GM11168 (cell line): Measurements from ENCODE around the gene AGBL4.

Experiments used
- in situ Hi-C: fragments of 300-500 bp; cut with MboI; formaldehyde crosslinking; loops from one replicate; pipeline ENCODE4 v1.12.0; 2022; ENCODE audit warnings: low sequenced_read_pairs; ENCODE audit not compliant: unreplicated experiment

The AGBL4 gene

DNA sequence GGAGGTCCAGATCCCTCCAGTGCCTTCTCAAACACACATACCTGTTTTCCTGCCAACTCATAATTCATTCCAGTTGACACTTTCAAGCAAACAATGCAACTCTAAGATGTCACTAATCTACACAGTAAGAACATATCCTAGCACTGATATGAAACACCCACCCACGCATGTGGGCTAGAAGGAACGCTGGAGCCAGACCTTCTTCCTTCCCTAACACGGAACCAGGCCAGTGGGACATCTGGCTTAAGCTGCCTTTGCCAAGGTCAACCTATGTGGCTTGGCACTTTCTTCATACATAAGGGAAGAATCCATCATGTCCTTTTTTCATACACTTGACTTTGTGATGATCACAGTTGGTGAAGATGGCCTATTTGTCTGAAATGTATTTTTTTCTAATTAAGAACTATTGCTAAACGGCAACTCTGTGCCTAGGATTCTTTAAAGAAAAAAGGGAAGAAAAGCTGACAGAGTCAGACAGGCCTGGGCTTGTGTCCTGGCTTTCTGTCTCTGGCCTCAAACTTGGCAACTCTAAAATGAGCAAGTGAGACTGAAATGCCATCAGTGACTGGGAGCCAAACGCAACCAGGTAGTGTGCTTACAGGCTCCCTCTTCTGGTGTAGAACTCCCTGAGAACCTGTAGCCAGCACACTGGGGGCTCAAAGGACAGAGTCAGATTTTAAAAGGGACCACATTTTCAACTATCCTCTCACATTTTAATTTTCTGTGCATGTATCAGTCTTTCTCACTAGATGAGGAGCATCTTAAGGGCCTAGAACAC, 1154.4 kb downstream of the AGBL4 start:
- in situ Hi-C loops: no loop called here

DNA sequence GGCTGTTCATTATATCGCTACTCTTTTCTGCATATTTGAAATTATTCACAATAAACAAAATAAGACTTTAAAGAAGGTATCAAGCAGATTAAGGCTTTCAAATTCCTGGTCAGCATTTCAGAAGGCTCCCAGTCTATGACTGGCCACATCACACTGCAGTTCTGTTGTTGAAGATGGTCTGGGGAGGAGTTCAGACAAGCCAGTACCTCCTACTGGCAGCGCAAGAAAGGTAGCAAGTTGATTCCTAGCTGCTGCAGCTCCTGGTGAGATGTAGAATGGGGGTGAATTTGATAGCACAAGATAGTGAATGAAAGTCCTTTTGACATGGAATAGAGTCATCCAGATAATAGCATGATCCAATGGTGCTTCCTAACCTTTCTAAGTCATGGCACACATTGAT, 1158.8 kb downstream of the AGBL4 start:
- in situ Hi-C loops: no loop called here

GRCh38 chr1:48859456-48859855, 1164.3 kb downstream of the AGBL4 start:
- in situ Hi-C loops: no loop called here

GRCh38 chr1:48858200-48858920, 1165.4 kb downstream of the AGBL4 start:
- in situ Hi-C loops: no loop called here

GRCh38 chr1:48853006-48853405, 1170.7 kb downstream of the AGBL4 start:
- in situ Hi-C loops: no loop called here

- in situ Hi-C loops: no loop called here
Observed at GRCh38 chr1:48851638-48852037, 1172.1 kb downstream of the AGBL4 start.

DNA sequence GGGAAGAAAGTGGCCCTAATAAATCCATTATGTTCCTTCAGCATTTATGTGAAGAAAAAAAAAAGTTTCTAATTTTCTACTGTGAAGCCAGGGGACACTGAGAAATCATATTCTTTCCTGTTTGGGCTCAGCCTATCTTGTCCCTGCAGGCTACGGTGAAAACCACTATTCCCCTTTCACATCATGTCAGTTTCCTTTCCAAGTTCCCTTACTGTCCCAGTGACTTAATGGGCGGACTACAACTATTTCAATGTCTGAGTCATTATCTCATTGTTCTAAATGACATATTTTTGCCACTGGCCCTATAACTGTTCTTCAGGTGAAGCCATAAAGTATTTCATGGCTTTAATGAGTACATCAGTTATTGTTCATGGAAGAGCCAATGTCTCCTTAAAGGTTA, 1175.7 kb downstream of the AGBL4 start:
- in situ Hi-C loops: no loop called here

DNA sequence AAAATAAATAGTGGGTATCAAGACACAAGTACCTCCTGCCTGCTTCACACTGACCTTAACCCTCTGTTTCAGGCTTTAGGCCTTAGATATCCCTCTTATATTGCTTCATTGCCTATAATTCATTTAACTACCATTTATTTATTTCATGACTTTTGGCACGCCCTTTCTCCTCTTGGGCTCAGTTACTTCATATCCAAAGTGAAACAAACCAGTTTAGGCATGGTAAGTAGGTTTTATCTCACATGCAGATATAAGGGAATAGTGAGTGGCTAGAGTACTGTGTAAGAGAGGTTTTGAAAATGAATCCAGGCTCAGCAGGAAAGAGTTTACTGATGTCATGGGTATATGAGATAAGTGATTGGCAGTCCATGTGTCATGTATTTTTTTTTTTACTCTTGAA, 1177.3 kb downstream of the AGBL4 start:
- in situ Hi-C loops: no loop called here

DNA sequence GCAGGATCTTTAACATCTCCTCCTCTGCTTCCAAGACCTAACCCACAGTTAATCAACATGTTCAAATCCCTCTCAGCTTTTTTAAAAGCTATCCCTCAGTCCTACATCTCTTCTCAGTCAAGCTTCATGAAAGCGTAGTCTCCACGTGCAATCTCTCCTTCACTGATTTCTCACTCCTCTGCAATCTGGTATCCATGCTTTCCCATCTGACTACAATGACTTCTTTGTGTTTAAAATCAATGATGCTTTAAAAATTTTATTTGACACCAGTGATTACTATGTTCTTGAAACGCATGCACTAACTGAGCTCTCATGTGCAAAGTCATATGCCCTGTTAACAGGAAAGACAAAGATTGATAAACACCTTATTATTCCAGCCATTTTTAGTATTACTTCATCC, 1179.6 kb downstream of the AGBL4 start:
- in situ Hi-C loops: no loop called here

DNA sequence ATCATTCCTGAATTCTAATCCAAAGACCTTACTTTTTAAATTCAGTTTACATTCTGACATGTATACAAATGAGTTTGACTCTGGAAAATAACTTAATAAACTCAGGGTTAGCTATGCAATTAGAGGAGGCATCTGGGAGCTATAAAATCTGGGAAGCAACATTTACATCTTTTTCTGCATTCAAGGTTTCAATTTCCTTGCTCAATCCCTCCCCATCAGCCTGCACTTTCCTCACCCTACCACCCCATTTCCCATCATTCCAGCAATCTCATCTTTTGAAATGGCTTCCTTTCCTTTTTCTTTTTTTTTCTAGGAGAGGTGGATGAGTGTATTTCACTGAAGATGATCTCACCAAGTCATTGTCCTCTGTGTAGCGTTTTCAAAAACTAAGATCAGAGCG, 1181.8 kb downstream of the AGBL4 start:
- in situ Hi-C loops: no loop called here

DNA sequence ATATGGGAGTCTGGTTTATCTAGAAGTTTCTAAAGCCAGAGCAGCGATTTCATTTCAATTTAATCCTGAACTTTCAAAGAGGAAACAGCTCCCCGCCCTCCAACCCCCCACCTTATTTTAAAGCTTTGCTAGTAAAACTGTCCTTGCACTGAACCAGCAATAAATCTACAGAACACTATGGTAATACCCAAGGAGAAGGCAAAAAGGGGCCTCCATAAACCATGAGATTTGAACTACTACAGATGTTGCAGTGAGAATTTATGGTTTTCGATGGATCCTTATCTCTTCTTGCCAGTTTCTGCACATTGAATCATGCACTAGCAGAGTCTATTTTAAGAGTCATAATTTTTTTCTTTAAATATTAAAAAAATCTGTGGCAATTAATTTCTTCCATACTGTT, 1182.3 kb downstream of the AGBL4 start:
- in situ Hi-C loops: no loop called here

DNA sequence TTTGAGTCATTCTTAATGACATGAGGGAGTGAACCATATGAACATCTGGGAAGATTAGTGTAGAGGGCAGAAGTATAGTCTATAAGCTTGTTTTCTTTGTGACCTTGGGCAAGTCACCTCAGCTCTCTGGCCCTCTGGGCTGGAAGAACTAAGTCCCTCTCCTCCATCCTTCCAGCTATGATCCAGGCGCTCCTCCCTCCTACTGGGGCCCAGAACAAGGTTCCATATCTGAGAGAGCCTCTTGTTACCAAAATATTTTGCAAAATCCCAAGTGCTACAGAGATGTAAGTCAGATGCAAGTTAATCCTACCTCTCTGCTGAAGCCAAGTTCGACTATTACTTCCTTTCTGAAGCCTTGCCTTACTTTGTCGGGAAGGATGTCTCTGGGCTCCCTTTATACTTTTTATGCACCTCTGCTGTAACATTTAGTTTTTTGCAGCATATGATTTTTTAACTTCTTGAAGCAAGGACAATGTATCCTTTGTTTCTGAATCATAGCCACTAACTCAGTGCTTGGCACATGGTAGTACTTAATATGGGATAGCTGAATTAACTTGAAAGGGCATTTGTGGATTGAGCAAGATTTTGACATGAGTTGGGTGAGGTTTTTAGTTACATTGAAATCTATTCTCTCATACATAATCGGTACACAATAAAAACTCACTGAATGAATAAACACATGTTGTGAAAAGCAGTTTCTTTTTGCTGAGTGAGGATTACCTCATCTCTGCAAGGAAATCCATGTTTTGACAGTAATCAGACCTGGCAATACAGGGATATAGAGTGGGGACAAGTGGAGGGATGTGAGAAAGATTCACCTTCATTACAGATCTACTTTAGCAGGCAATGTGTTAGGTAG, 1192.4 kb downstream of the AGBL4 start:
- in situ Hi-C loops: no loop called here

- in situ Hi-C loops: no loop called here
Observed at GRCh38 chr1:48830715-48831114, 1193.0 kb downstream of the AGBL4 start.

- in situ Hi-C loops: no loop called here
Observed at GRCh38 chr1:48829446-48829845, 1194.3 kb downstream of the AGBL4 start.

- in situ Hi-C loops: no loop called here
Observed at GRCh38 chr1:48823168-48823567, 1200.6 kb downstream of the AGBL4 start.

- in situ Hi-C loops: no loop called here
Observed at GRCh38 chr1:48820491-48820890, 1203.3 kb downstream of the AGBL4 start.

DNA sequence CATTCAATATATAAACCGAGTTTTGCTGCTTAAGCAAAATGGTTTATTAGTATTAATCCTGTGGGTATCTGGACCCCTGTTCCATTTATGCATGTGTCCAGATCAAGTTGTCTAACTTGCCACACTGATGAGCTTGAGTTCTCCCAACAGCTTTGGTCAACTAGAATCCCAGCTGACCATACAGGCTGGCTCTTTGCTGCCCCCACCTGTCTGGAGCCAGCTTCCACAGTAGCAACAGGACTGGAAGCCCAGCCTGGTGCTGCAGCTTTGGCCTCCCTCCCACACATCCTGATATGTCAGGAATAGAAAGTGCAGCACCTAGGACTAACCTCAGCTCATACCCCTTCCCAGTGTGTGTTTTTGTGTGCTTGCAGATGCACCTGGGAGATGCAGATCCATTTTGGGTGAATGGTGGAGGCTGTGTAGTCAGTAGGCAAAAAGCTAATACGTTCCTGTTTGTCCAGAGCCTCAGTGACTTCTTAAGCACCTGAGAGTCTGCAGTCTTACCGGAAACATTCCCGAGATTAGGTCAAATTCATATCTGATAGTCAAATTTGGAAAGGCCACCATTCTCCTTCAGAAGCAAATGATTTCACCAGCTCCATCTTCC, 1206.1 kb downstream of the AGBL4 start:
- in situ Hi-C loops: no loop called here

DNA sequence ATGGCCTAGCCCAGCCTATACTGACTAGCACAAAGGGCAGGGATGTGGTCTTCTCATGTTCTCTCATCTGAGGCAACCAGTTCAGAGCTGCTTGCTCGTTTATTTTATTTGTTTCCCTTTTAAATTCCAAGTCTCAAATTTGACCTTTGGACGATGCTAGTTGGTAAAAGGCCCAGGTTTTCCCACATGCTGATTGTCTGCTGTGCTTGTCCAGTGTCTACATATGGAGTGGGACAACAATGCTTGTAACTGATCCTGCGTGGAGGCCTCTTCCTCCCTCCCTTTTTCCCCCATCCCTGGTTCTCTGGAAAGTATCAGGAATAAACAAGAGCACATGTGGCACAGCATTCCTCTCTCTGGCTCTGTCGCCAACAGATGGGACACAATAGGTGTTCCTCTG, 1213.0 kb downstream of the AGBL4 start:
- in situ Hi-C loops: no loop called here

DNA sequence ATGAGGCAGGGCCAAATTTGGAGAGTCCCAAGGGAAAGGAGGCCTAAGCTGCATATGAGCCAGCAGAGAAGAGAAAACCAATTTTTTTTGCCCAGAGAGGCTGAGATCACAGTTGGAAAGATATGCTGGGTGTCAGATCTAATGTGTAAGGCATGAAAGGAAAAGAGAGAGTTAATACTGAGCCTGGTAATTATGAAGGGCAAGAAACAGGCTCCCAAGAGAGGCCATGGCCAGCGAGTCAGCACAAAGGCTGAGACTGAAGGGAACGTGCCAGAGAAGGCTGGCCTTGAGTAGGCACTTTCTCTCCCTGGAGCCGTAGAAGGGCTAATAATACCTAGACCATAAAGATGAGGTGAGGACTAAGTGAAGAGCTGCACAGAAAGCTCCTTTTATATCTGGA, 1215.3 kb downstream of the AGBL4 start:
- in situ Hi-C loops: no loop called here

GRCh38 chr1:48807554-48808260, 1216.0 kb downstream of the AGBL4 start:
- in situ Hi-C loops: no loop called here
